ENCODE data around the gene STMND1.

STMND1 gene

GRCh38 chr6:17152703-17153102 lies 50.9 kb downstream of the STMND1 start:
- H3K4me1 ChIP-seq (ENCODE audit: control insufficient read depth in 2 of 2, insufficient read depth in 1 of 2, low read depth in 1 of 2, low read length in 2 of 2) = peaks cover 0 to 2% of the 10 kb centered on the region in 2 donors

GRCh38 chr6:17156112-17156921 lies 54.5 kb downstream of the STMND1 start:
- no peaks in the 10 kb centered on the region for H3K9me3 ChIP-seq (replicated peaks in 1 of 2; ENCODE audit: control insufficient read depth in 2 of 2, insufficient read depth in 1 of 2, low read depth in 1 of 2, low read length in 2 of 2)
- no peak overlapping the region for H3K27ac ChIP-seq (replicated peaks; ENCODE audit: low read length)
- DNase-seq (ENCODE audit: low spot score) = peak; percentile 80
- no peak overlapping the region for H2AFZ ChIP-seq (ENCODE audit: low read length)
- H3K18ac ChIP-seq (ENCODE audit: low read length) = no peak overlapping the region
- no peak overlapping the region for H3K4me3 ChIP-seq (ENCODE audit: low read length in 2 of 2)
- no peak overlapping the region for H2BK5ac ChIP-seq (ENCODE audit: low read length)
- H3K79me1 ChIP-seq (ENCODE audit: low read depth, low read length) = no peaks in the 10 kb centered on the region
- H3K36me3 ChIP-seq (replicated peaks in 1 of 2; ENCODE audit: control insufficient read depth in 2 of 2, insufficient read depth in 2 of 2, low read length in 2 of 2) = no peaks in the 10 kb centered on the region
- H4K8ac ChIP-seq (ENCODE audit: low read depth, low read length) = no peak overlapping the region
- no peak overlapping the region for H3K4me2 ChIP-seq (ENCODE audit: insufficient read depth, low read length, poor library complexity, severe bottlenecking)
- no peak overlapping the region for H2BK12ac ChIP-seq (ENCODE audit: low read length)
- no CpG with 5 or more reads among the region's 4 CpGs for WGBS, 2 donors (ENCODE audit: extremely low coverage in 2 of 2, insufficient read length in 2 of 2, insufficient replicate concordance in 1 of 2)
- H3K14ac ChIP-seq (ENCODE audit: low read length) = no peak overlapping the region
- H4K91ac ChIP-seq (ENCODE audit: low read depth, low read length, poor library complexity) = no peak overlapping the region
- no peak overlapping the region for H3K23ac ChIP-seq (ENCODE audit: low read depth, low read length, poor library complexity)
- no peak overlapping the region for H2AK5ac ChIP-seq (ENCODE audit: low read depth, low read length)
- no peak overlapping the region for H3K9ac ChIP-seq (ENCODE audit: low read depth, low read length, poor library complexity)
- no peak overlapping the region for H2BK15ac ChIP-seq (ENCODE audit: low read length)
- no peaks in the 10 kb centered on the region for H3K27me3 ChIP-seq (ENCODE audit: control insufficient read depth in 3 of 3, insufficient read depth in 3 of 3, low read depth in 1 of 3, low read length in 3 of 3)
- H3K4ac ChIP-seq (ENCODE audit: low read length) = no peak overlapping the region
- H3K4me1 ChIP-seq (ENCODE audit: control insufficient read depth in 2 of 2, insufficient read depth in 1 of 2, low read depth in 1 of 2, low read length in 2 of 2) = no peaks in the 10 kb centered on the region
- no peak overlapping the region for H2BK120ac ChIP-seq (ENCODE audit: low read depth, low read length)

More at GRCh38 chr6:17152703-17153102, 50.9 kb downstream of the STMND1 start:
- Histone ChIP-seq H2BK15ac (ENCODE audit: low read length) (no peak overlapping the region), H3K79me1 (ENCODE audit: low read depth, low read length) (no peaks in the 10 kb centered on the region), H3K36me3 (replicated peaks in 1 of 2; ENCODE audit: control insufficient read depth in 2 of 2, insufficient read depth in 2 of 2, low read length in 2 of 2) (no peaks in the 10 kb centered on the region), H3K9me3 (replicated peaks in 1 of 2; ENCODE audit: control insufficient read depth in 2 of 2, insufficient read depth in 1 of 2, low read depth in 1 of 2, low read length in 2 of 2) (no peaks in the 10 kb centered on the region), H3K23ac (ENCODE audit: low read depth, low read length, poor library complexity) (no peak overlapping the region), H3K27ac (replicated peaks; ENCODE audit: low read length) (no peak overlapping the region), H4K8ac (ENCODE audit: low read depth, low read length) (no peak overlapping the region), H2BK12ac (ENCODE audit: low read length) (no peak overlapping the region), H2AK5ac (ENCODE audit: low read depth, low read length) (no peak overlapping the region), H2BK5ac (ENCODE audit: low read length) (no peak overlapping the region), H3K4me3 (ENCODE audit: low read length in 2 of 2) (no peak overlapping the region), H3K27me3 (ENCODE audit: control insufficient read depth in 3 of 3, insufficient read depth in 3 of 3, low read depth in 1 of 3, low read length in 3 of 3) (no peaks in the 10 kb centered on the region), H3K4ac (ENCODE audit: low read length) (no peak overlapping the region), H4K91ac (ENCODE audit: low read depth, low read length, poor library complexity) (no peak overlapping the region), H3K4me2 (ENCODE audit: insufficient read depth, low read length, poor library complexity, severe bottlenecking) (no peak overlapping the region), H2BK120ac (ENCODE audit: low read depth, low read length) (no peak overlapping the region), H2AFZ (ENCODE audit: low read length) (no peak overlapping the region), H3K14ac (ENCODE audit: low read length) (no peak overlapping the region), H3K9ac (ENCODE audit: low read depth, low read length, poor library complexity) (no peak overlapping the region), H3K18ac (ENCODE audit: low read length) (no peak overlapping the region)
- DNase-seq (ENCODE audit: low spot score) = no peak

- no peaks in the 10 kb centered on the region for H3K36me3 ChIP-seq (replicated peaks in 1 of 2; ENCODE audit: control insufficient read depth in 2 of 2, insufficient read depth in 2 of 2, low read length in 2 of 2)
- peak overlapping the region; percentile 15 for H2BK15ac ChIP-seq (ENCODE audit: low read length)
- H2AK5ac ChIP-seq (ENCODE audit: low read depth, low read length) = no peak overlapping the region
- whole genome bisulfite sequencing, 2 donors (ENCODE audit: extremely low coverage in 2 of 2, insufficient read length in 2 of 2, insufficient replicate concordance in 1 of 2) = no CpG with 5 or more reads among the region's 8 CpGs
- no peak for DNase-seq (ENCODE audit: low spot score)
- no peaks in the 10 kb centered on the region for H3K79me1 ChIP-seq (ENCODE audit: low read depth, low read length)
- H3K27ac ChIP-seq (replicated peaks; ENCODE audit: low read length) = no peak overlapping the region
- H2BK5ac ChIP-seq (ENCODE audit: low read length) = no peak overlapping the region
- H3K4ac ChIP-seq (ENCODE audit: low read length) = no peak overlapping the region
- no peak overlapping the region for H2AFZ ChIP-seq (ENCODE audit: low read length)
- no peak overlapping the region for H3K4me3 ChIP-seq (ENCODE audit: low read length in 2 of 2)
- H4K91ac ChIP-seq (ENCODE audit: low read depth, low read length, poor library complexity) = no peak overlapping the region
- no peaks in the 10 kb centered on the region for H3K4me1 ChIP-seq (ENCODE audit: control insufficient read depth in 2 of 2, insufficient read depth in 1 of 2, low read depth in 1 of 2, low read length in 2 of 2)
- H3K14ac ChIP-seq (ENCODE audit: low read length) = no peak overlapping the region
- H3K23ac ChIP-seq (ENCODE audit: low read depth, low read length, poor library complexity) = no peak overlapping the region
- no peak overlapping the region for H3K9ac ChIP-seq (ENCODE audit: low read depth, low read length, poor library complexity)
- H3K9me3 ChIP-seq (replicated peaks in 1 of 2; ENCODE audit: control insufficient read depth in 2 of 2, insufficient read depth in 1 of 2, low read depth in 1 of 2, low read length in 2 of 2) = no peaks in the 10 kb centered on the region
- no peaks in the 10 kb centered on the region for H3K27me3 ChIP-seq (ENCODE audit: control insufficient read depth in 3 of 3, insufficient read depth in 3 of 3, low read depth in 1 of 3, low read length in 3 of 3)
- H2BK120ac ChIP-seq (ENCODE audit: low read depth, low read length) = no peak overlapping the region
- no peak overlapping the region for H4K8ac ChIP-seq (ENCODE audit: low read depth, low read length)
- no peak overlapping the region for H2BK12ac ChIP-seq (ENCODE audit: low read length)
- H3K18ac ChIP-seq (ENCODE audit: low read length) = no peak overlapping the region
- no peak overlapping the region for H3K4me2 ChIP-seq (ENCODE audit: insufficient read depth, low read length, poor library complexity, severe bottlenecking)
Observed at GRCh38 chr6:17156966-17157365, 55.1 kb downstream of the STMND1 start.

GRCh38 chr6:17157617-17158016 lies 55.8 kb downstream of the STMND1 start:
- H2AFZ ChIP-seq (ENCODE audit: low read length) = no peak overlapping the region
- H3K79me1 ChIP-seq (ENCODE audit: low read depth, low read length) = no peaks in the 10 kb centered on the region
- H2AK5ac ChIP-seq (ENCODE audit: low read depth, low read length) = no peak overlapping the region
- H3K14ac ChIP-seq (ENCODE audit: low read length) = no peak overlapping the region
- no peak overlapping the region for H4K8ac ChIP-seq (ENCODE audit: low read depth, low read length)
- no peak overlapping the region for H3K23ac ChIP-seq (ENCODE audit: low read depth, low read length, poor library complexity)
- no peak overlapping the region for H3K27ac ChIP-seq (replicated peaks; ENCODE audit: low read length)
- WGBS, 2 donors (ENCODE audit: extremely low coverage in 2 of 2, insufficient read length in 2 of 2, insufficient replicate concordance in 1 of 2) = no CpG with 5 or more reads among the region's 2 CpGs
- H3K4me2 ChIP-seq (ENCODE audit: insufficient read depth, low read length, poor library complexity, severe bottlenecking) = no peak overlapping the region
- no peak overlapping the region for H3K4ac ChIP-seq (ENCODE audit: low read length)
- no peaks in the 10 kb centered on the region for H3K36me3 ChIP-seq (replicated peaks in 1 of 2; ENCODE audit: control insufficient read depth in 2 of 2, insufficient read depth in 2 of 2, low read length in 2 of 2)
- no peak overlapping the region for H2BK120ac ChIP-seq (ENCODE audit: low read depth, low read length)
- no peak overlapping the region for H3K18ac ChIP-seq (ENCODE audit: low read length)
- H2BK5ac ChIP-seq (ENCODE audit: low read length) = no peak overlapping the region
- no peak overlapping the region for H3K4me3 ChIP-seq (ENCODE audit: low read length in 2 of 2)
- H3K4me1 ChIP-seq (ENCODE audit: control insufficient read depth in 2 of 2, insufficient read depth in 1 of 2, low read depth in 1 of 2, low read length in 2 of 2) = no peaks in the 10 kb centered on the region
- DNase-seq (ENCODE audit: low spot score) = no peak
- H2BK12ac ChIP-seq (ENCODE audit: low read length) = no peak overlapping the region
- no peak overlapping the region for H4K91ac ChIP-seq (ENCODE audit: low read depth, low read length, poor library complexity)
- no peaks in the 10 kb centered on the region for H3K27me3 ChIP-seq (ENCODE audit: control insufficient read depth in 3 of 3, insufficient read depth in 3 of 3, low read depth in 1 of 3, low read length in 3 of 3)
- H3K9ac ChIP-seq (ENCODE audit: low read depth, low read length, poor library complexity) = no peak overlapping the region
- no peak overlapping the region for H2BK15ac ChIP-seq (ENCODE audit: low read length)
- H3K9me3 ChIP-seq (replicated peaks in 1 of 2; ENCODE audit: control insufficient read depth in 2 of 2, insufficient read depth in 1 of 2, low read depth in 1 of 2, low read length in 2 of 2) = no peaks in the 10 kb centered on the region

Data from neuronal stem cell (in vitro differentiated cells).